Stimulated activated CD4-positive, alpha-beta T cell treated with anti-CD3 and anti-CD28 coated beads, Interleukin-1b, Interleukin-23, amount 100 ng/mL, for 1 hour (primary cell): ENCODE data around the gene NSD1.
"Not testable (repeated sequence)": the region's sequence is repeated elsewhere in the genome, so short reads cannot be mapped to it uniquely, and the experiment has no call there.

ENCODE experiments used
- DNase-seq, 2 donors: peaks; one replicate each; pipeline ENCODE4 v3.0.0-alpha.2; 2020; ENCODE audit warnings: low read depth in 2 of 2

Gene NSD1

GRCh38 chr5:177126771-177127170 lies 6.8 kb upstream of the NSD1 start:
- DNase-seq, result no peak

- no peak for DNase-seq
Observed at GRCh38 chr5:177128551-177128981, 5.0 kb upstream of the NSD1 start.

- DNase-seq, result no peak
Observed at GRCh38 chr5:177130211-177131018, 3.2 kb upstream of the NSD1 start.

GRCh38 chr5:177131019-177131320 lies 2.6 kb upstream of the NSD1 start:
- DNase-seq, result no peak

GRCh38 chr5:177131352-177132135 lies 2.0 kb upstream of the NSD1 start:
- DNase-seq, result no peak

GRCh38 chr5:177132136-177133095 lies 1.2 kb upstream of the NSD1 start:
- DNase-seq, result no peak

GRCh38 chr5:177133853-177134696 lies 502 bp downstream of the NSD1 start:
- peak in 1 of 2 donors; percentile 16 for DNase-seq

GRCh38 chr5:177134697-177135225 lies 1.2 kb downstream of the NSD1 start:
- no peak for DNase-seq

- DNase-seq, result no peak
Observed at GRCh38 chr5:177140312-177140711, 6.7 kb downstream of the NSD1 start.

- no peak for DNase-seq
Observed at GRCh38 chr5:177141496-177141895, 7.9 kb downstream of the NSD1 start.

GRCh38 chr5:177142098-177142611 lies 8.6 kb downstream of the NSD1 start:
- DNase-seq, result no peak

GRCh38 chr5:177142778-177143177 lies 9.2 kb downstream of the NSD1 start:
- DNase-seq, result no peak

- DNase-seq, result no peak
Observed at GRCh38 chr5:177146891-177147638, 13.5 kb downstream of the NSD1 start.

- DNase-seq, result not testable (repeated sequence)
Observed at GRCh38 chr5:177150061-177150460, 16.5 kb downstream of the NSD1 start.

GRCh38 chr5:177154003-177154643 lies 20.6 kb downstream of the NSD1 start:
- DNase-seq, result no peak

- no peak for DNase-seq
Observed at GRCh38 chr5:177162379-177162778, 28.8 kb downstream of the NSD1 start.

- no peak for DNase-seq
Observed at GRCh38 chr5:177163500-177163899, 29.9 kb downstream of the NSD1 start.

- DNase-seq, result no peak
Observed at GRCh38 chr5:177169271-177169670, 35.7 kb downstream of the NSD1 start.

- DNase-seq, result no peak
Observed at GRCh38 chr5:177171961-177172360, 38.4 kb downstream of the NSD1 start.
